GM12892 (cell line): ENCODE measurements around the gene ISL1.

Experiments
- POLR2A ChIP-seq: IDR thresholded peaks from 2 replicates; pipeline ENCODE4 v1.6.1; 2011; ENCODE audit warnings: low read depth, low read length, control low read depth
- POLR2AphosphoS5 ChIP-seq: IDR thresholded peaks from 2 replicates; pipeline ENCODE4 v1.6.1; 2011; ENCODE audit warnings: low read depth, low read length, control low read depth
- TAF1 ChIP-seq: IDR thresholded peaks from 2 replicates; pipeline ENCODE4 v1.6.1; 2011; ENCODE audit warnings: low read depth, mild to moderate bottlenecking, control low read depth, low read length, borderline replicate concordance

DNA sequence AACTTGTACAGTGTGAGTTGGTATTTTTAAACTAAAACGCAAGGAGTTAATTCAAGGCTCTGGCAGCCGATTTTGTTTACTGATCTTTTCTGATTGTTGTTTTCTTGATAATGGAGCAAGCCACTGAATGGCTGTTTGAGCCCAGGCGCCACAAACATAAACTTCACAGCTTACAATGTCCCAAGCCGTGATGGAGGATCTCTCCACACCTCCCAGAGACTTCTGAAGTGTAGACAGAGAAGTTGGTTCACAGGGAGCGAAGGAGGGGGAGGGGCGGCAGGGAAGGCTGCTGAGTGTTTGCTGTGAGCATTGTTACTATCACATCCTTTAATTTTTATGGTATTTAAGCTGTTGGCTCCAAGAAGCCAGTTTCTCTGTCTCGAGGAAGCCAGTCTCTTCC lies 14.7 kb downstream of the ISL1 start:
- TF ChIP-seq POLR2AphosphoS5 (no peak), POLR2A (no peak), TAF1 (no peak)
